ENCODE results near the gene PGM5.
A peak's percentile ranks its signal among the peaks of the same experiment; 100 is the strongest.
"Not testable (repeated sequence)": the region's sequence is repeated elsewhere in the genome, so short reads cannot be mapped to it uniquely, and the experiment has no call there.

Gene PGM5

DNA sequence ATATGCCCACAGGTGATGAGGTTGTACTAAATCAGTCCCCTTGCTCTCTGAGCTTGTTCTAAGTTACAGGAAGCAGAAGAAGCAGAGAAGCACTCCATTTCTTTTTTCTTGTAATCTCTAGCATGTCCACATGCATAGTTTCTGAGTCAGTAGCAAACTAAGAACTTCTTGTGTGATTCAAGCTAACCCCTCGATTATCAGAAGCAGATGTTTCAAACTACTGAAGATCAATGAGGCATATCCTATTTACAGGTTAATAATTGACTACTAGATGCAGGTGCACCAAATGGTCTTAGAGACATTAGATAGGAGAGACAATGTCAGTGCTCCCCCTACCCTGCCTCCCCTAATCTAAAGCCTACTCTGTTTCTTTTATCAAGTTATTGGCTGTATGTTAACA, 21.3 kb downstream of the PGM5 start:
- DNase-seq (ENCODE audit: low spot score) = not testable (repeated sequence)

DNA sequence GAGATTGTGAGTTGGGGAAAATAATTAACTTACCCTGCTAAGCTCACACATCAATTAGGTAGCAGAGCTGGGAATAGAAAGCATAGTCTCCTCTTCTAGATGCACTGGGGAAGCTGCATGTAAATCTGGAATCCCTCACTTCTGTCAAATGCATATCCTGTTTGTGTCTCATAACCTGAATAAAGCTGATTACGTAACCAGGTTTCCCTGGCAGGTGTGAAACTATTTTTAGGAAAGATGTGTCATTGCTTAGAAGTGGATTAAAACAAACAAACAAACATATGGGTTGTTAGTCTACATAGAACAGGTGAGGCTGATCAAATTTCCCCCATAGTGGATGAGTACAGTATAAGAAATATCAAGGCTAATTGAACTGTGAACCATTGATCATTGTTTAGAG, 27.5 kb downstream of the PGM5 start:
- DNase-seq (ENCODE audit: low spot score) = not testable (repeated sequence)

DNA sequence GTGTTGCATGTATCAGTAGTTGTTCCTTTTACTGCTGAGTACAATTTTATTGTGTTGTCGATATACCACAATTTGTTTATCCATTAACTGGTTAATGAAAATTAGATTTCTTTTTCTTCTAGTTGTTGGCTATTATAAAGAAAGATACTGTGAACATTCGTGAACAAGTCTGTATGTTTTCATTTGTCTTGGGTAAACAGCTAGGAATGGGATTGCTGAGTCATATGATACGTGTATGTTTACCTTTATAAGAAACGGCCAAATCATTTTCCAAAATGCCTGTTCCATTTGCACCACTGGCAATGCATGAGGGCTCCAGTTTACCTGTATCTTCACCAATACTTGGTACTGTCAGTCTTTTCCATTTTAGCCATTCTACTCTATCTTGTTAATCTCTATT, 33.1 kb downstream of the PGM5 start:
- not testable (repeated sequence) for DNase-seq (ENCODE audit: low spot score)

DNA sequence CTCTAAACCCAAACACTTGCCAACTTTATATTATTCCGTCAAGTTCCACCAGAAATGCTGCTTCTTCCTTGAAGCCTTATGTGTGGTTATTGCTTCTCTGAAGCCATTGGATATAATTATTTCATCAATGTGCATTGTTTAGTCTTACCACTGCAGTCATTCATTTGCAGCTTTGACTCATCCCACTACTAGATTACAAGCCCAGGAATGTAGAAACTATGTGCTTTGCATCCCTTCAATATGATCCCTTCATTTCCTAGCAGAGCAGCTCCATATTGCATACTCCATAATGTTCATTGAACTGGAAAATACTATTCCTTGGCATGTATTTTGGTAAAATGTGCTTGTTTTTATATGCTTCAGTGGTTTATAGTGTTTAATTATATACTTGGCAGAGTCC, 34.3 kb downstream of the PGM5 start:
- not testable (repeated sequence) for DNase-seq (ENCODE audit: low spot score)

DNA sequence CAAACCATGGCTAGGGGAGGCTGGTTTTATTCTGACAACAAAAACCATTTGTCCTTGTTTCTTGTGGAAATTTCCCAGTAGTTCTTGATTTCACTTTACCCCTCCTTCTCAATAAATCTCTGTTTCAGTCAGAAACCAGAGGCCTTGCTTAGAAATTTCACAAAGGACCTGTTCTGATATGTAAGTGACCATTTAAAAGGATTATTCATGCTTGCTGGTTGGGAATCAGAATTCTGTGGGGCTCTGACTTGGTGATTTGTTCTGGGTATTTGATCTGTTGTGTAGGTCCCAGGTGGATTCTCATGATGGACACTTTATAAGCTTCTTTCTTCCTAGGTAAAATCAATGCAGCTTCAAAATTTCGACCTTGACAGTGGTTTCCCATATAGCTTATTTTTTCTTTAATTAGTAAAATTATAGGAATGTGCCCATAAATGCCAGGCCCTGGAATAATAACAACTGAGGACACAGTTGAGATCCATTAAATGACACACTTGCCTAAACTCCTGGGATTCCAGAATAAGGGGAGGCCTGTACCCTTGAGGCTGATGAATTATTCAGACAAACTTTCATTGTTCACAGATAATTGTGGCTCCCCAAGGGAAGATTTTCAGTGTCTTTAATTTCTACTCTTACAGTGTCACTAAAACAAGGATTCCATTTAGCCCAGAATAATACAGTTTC, 40.1 kb downstream of the PGM5 start:
- peak; percentile 13 for DNase-seq (ENCODE audit: low spot score)

DNA sequence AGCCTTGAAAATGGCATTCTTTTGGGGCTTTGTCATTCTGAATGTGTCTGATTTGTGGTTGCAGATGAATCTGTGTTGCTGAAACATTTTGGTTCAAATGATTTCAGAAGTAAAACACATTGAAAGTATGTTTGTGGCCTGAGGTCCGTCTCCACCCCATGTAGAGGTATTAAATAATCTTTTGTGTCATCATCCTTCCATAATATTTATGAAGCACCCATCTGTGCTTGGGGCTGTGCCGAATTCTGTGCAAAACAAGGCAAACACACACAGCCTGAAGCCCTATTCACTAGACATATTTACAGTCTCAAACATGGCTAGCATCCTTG, 40.6 kb downstream of the PGM5 start:
- DNase-seq (ENCODE audit: low spot score) = peak; percentile 31

DNA sequence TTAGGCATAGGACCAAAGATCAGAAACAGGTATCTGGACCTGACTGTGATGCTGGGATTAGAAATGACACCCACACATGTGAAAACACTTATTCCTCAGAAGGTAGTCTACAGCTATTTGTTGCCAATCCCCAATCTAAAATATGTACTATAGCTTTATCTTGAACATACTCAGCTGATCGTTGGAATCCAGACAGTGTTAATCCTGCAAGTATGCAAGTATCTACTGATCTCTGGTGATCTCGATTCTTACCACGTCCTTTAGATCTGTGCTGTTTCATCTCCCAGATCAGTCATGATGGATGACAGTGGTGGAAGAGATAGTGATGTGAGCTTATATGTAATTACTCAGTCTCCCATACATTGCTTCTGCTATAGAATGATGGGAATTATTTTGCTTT, 41.4 kb downstream of the PGM5 start:
- DNase-seq (ENCODE audit: low spot score) = not testable (repeated sequence)

DNA sequence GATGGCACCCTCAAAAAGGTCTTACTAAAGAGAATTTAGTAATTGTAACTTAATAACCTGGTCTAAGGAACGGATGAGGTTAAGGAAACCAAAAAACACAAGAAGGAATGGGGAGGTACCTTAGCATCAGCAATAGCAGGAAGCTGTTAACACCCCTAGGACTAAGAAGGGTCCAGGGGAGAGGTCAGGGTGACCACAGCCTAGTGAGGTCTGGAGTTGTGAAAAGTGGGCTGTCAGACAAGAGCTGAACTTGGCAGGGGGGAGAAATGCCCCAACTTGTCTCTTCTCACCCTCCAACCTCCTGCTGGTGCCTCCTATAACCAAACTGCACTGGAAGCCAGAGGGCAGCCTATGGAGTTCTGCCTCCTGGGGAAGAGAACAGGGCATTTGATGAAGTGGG, 41.9 kb downstream of the PGM5 start:
- not testable (repeated sequence) for DNase-seq (ENCODE audit: low spot score)

DNA sequence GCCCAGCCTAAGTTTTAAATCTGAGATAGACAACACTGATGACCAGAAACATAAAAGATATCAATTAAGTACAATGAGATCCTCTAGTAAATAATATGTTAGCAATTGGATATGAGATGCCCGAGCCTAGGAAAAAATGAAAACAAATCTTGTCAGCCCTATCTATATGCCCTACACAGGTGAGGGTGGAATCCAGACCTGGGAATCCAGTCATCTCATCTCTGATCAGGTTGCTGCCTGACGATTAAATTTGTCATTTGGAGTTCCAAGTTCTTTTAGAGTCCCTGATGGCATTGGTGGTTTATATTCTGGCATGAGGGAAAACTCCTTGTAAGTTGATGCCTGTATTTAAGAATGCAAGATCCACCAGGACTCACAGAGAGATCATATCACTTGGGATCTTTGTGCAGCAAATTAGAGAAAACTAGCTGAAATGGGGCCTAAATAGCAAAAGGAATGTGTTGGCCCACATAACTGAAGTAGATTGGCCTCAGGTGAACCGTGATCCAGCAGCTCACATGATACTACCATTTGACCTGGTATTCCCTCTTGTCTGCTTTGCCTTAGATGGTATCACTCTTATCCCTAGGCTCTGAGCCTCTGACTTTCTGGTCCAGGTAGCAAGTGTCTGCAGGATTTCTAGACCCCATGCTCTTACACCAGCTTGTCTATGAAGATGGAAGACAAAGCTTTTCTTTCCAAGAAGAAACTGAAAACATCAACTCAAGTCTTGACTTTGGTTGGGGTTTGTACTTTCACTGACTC, 48.2 kb downstream of the PGM5 start:
- DNase-seq (ENCODE audit: low spot score) = not testable (repeated sequence)

DNA sequence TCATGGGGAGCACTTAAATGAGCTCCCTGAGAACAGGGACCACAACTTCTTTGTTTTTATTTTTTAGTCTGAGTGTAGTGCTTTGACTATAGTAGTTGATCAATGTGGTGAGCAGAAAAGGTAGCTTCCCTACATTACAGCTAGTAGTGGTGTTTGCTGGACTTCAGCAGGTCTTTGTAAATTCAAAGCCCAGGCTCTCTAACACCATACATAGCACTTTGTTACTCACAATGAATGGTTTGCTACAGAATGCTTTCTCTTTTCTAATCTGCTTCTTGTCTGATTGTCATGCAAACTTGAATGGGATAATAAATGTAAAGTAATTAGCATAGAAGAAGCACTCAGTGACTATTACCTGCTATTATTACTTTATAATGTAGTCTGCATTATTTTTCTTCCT, 55.5 kb downstream of the PGM5 start:
- DNase-seq (ENCODE audit: low spot score) = not testable (repeated sequence)

DNA sequence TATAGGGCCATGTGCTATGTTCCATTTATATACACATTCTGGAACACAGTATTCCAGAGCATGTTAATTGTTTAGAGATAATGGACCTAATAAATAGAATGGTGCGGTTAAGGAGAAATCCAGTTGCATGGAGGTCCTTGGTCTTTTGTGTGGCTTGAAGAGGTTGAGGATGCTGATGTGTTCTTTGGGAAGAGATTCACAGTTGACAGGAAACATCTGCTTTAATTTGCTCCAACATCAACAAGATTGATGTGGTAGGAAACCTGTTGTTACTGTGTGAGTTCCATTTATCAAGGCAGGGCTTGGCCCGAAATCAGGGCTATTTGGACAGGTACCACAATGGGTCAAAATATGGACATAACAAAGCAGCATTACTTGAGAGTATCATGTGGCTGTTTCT, 56.3 kb downstream of the PGM5 start:
- DNase-seq (ENCODE audit: low spot score) = not testable (repeated sequence)

DNA sequence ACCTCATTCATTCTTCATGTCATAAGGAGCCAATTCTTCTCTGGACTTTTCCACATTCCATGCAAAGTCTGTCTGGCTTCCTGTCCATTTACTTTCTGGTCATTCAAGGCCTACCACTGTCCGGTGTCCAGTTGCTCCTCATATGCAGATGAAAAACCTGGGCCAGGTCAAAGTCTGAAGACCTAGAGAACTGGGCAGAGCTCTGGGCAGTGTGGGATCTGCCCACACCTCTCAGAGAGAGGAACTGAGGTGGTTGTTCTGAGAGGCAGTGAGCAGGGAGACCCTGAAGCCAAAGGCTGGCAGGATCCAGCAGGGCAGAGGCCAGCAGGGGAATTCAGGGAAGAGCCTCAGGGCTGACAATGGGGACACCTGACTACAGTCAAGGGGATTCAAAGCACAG, 58.7 kb downstream of the PGM5 start:
- DNase-seq (ENCODE audit: low spot score) = not testable (repeated sequence)

DNA sequence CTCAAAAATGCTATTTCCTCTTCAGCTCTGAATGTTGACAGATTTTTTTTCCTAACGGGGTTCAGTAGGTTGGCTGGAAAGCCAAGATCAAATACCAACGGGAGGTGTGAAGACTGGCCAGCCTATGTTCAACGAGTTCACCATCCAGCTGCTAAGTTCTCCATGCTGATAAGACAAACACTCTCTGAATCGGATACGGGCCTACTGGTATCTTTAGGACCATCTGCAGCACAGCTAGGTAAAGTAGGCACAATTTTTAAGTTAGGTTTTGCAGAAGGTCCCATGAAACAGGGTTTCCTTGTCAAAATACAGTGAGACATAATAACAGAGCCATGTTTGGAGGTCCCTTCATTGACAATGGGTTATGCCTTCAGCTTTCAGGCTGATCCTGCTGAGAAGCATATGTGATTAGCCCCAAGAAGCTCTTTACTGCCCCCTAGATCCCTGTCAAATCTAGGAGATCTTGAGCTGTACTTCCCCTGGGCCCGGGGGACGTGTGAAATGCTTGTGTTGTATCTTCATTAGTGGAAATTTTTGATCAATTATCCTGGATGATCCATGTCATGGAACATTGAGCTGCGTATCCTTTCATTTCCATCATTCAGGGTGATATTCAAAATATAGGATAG, 60.6 kb downstream of the PGM5 start:
- peak; percentile 20 for DNase-seq (ENCODE audit: low spot score)

DNA sequence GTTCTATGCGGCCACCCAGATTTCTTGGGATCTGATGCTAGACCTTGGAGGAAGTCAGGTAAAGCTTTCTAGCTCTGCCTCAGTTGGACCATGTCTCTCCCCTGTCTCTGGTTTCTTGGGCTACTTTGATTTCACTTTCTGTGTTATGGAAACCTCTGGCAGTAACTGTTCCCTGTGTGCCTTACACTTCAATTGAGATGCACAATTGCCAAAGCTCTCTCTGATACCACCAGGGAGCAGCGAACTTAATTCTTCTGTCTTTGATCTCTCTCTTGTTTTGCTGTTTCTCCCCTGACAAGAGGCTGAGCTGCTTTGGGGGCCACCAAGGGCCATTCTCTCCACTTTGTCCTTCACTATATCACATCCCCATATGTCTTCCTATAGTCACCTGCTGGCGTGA, 61.4 kb downstream of the PGM5 start:
- no peak for DNase-seq (ENCODE audit: low spot score)

DNA sequence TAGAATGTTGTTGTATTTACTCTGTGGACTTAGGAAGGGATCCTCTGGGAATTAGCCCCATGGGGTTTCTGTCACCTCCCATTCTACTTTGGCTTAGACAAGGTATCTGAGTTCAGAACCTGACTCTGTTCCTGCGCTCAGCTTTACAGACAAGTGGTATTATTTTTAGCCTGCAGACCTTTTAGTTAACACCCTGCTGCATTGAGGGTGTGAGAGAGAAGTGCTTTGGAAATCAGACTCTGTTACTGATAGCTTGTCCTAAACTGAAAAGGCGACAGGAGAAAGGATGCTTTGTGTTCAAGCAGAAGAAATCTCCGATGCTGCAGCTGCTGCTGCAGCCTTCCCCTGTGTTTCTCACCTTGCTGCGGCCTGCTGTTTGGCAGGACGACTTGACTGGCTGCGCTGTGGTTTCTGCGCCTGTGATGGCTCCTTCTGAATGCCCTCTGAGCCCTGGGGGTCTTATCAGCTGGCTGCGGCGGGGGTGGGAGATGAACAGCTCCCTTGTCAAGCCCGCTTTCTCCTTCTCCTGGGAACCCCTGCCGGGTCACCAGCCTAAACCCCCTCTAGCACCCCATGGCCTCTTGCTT, 61.9 kb downstream of the PGM5 start:
- no peak for DNase-seq (ENCODE audit: low spot score)

DNA sequence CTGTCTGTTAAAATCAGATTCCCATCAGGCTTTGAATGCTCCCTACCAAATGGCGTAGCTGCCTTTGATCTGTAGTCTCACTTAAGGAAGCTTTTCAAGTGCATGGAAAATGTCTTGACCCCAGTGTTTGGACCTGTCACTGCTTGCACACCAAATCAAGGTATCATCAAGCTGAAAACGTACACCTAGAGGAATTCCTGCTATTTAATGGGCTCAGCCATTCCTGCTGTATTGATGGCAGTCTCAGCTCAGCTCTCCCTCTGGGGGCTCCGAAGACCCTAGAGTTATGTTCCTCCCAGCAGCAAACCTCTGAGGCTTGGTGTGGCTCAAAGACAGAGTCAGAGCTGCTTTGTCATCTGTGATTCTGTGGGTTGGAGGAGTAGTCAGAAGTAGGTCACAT, 63.5 kb downstream of the PGM5 start:
- DNase-seq (ENCODE audit: low spot score) = no peak

DNA sequence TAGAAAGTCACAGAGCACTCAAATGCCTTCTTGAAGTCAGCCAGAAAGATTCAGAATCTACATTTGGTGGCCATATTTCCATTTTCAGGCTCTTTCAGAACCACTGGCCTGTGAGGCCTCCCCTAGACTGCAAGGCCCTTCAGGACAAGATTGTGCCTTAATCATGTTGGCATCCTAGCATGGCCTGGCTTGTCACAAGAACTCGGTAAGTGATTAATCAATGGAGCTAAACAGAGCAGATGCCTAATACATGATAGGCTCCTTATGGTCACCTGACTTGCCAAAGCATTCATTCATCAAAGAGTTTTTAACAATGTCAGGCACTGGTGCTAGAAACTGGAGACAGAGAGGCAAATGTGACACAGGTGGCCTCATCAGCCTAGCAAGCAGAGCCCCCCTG, 70.3 kb downstream of the PGM5 start:
- DNase-seq (ENCODE audit: low spot score) = no peak

DNA sequence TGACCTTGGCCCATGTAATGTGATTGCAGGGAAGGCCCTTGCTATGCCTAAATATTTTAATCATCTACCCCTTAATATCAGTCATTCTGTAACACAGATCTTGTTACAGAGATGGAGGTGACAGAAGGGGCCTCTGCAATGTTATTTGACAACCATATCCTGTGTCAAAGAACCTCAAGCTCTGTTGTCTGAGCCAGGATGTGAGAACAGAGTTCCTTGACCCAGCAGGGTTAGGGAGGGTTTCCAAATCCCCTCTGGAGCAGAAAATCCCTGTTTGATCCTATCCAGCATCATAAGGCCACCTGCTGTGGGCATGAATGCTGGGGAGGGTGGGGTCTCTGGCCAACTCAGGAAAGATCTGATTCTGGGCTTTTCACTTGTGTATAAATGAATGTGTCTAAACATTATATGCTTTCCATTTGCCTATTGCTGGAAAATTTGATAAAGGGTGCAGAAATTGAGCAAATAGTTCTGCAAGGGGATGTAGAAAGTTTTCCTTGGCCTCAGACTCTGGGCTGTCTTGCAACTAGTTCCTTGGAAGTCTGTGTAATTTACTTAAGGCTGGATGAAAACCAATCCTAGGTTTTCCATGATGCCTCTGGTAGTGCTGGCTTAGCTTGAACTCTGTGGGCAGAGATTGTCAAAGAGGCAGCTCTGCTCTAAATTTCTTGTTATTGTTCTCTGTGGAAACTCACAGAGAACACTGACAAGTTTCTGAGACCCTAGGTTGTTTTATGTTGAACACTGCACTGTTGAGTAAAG, 71.0 kb downstream of the PGM5 start:
- DNase-seq (ENCODE audit: low spot score) = no peak

DNA sequence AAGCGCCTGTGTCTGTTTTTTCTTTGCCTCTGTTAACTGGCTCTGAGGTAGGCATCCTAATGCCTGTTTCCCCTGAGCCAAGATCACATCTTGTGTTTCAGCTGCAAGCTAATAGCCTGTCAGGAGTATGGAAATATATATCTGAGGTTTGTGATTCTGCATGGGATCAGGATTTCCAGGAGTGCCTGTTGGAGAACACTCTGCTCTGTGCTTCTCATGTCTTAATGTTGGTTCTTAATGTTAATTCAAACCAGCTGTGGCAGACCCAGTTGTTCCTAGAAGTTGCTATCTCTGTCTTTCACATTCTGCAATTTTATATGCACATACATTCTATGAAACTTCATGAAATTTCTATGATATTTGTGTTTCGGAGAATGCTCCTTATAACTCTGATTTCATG, 72.1 kb downstream of the PGM5 start:
- DNase-seq (ENCODE audit: low spot score) = no peak

DNA sequence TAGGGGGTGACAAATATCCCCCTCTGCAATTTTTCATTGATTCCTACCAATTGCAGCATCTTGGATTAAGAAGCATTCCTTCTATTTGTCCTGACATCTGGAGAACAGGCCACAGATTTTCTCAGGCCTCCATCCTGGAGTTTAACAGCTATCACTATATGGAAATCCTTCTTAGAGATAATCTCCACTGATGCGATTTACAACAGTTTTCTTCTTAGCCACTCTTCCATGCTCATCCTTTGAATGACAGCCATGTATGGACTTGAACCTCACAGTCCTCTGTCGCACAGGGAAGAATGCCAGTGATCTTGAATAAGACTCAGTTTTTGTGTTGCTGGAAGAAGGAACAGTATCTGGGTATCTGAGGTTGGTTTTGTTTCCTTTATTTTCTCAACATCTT, 73.2 kb downstream of the PGM5 start:
- no peak for DNase-seq (ENCODE audit: low spot score)

DNA sequence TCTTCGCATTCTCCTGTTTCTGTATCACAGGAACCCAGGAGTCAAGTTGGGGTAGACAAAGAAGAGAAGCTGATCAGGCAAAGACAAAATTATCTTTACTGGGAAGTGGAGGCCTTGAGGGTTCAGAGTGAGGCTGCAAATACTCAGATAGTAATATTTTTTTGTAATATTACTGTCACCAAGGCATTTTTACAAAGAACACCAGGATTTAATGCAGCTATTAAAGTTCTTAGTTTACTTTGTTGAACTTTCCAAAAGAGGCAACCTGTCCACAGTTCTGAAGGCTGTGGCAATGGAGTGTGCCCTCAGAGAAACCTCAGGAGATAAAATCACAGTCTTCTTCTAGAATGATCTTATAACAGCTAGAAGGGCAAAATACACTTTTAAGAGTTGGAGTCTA, 74.9 kb downstream of the PGM5 start:
- DNase-seq (ENCODE audit: low spot score) = no peak

DNA sequence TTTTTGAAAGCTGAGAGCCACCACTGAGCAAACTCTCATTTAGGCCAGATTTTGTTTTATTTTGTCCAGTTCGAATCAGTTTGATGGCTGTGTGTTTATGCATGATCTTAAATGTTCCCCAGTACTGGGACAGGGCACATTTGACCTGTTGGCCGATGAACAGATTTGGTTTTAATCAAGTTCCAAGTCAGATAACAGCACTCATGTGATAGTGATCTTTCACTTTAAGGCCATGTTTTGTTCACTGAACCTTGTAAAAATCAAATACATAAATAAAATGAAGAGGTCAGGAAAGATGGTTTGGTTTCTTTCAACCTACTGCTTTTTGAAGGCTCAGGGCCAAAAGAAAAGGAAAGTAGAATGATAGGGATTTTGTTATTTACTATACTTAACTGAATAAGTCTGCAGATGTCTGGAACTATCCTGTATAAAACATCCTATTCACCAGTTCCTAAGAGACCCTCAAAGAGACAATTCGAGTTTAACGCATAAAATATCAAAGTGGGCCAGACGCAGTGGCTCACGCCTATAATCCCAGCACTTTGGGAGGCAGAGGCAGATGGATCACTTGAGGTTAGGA, 77.2 kb downstream of the PGM5 start:
- DNase-seq (ENCODE audit: low spot score) = no peak

Data from pons (tissue), 1 donor.